ENCODE data around the gene KRTAP5-10.
"Not testable (repeated sequence)": the region's sequence is repeated elsewhere in the genome, so short reads cannot be mapped to it uniquely, and the experiment has no call there.

Gene KRTAP5-10

DNA sequence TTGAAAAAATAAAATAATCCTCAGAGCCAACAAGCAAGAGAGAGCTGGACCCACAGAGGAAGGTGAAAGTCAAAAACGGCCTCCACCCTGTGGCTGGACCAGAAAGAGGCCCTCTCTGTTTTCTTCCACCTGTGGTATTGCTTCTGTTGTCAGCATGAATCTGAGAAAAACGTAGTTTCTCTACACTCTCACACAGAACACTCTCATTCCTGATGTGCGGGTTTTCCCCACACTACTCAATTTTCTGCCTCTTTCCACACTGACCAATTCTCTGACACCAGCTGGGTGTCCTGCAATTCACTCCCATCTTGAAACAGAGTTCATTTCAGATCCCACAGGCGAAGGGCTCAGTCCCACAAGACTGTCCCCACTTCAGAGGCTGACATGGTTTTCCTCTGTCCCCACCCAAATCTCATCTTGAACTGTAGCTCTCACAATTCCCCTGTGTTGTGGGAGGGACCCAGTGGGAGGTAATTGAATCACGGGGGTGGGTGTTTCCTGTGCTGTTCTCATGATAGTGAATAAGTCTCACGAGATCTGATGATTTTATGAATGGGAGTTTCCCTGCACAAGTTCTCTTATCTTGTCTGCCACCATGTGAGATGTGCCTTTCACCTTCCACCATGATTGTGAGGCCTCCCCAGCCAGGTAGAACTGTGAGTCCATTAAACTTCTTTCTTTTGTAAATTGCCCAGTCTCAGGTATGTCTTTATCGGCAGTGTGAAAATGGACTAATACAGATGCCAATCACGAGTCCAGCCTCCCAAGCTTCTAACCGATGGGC lies 24.6 kb upstream of the KRTAP5-10 start:
- H3K14ac ChIP-seq (ENCODE audit: low read length); H3K79me2 ChIP-seq (ENCODE audit: control insufficient read depth, insufficient read depth, low read length, poor library complexity); H4K12ac ChIP-seq (ENCODE audit: low read depth, low read length); H3K4me2 ChIP-seq (ENCODE audit: low read length); H3K4me3 ChIP-seq (ENCODE audit: low read depth, low read length); H3K36me3 ChIP-seq (ENCODE audit: control insufficient read depth in 1 of 2, insufficient read depth in 2 of 2, low read length in 2 of 2); H3K9ac ChIP-seq (ENCODE audit: low read length); H3K18ac ChIP-seq (ENCODE audit: low read length); H4K8ac ChIP-seq (ENCODE audit: low read depth, low read length); H3K79me1 ChIP-seq (ENCODE audit: low read length); H2BK120ac ChIP-seq (ENCODE audit: insufficient read depth, low read length, poor library complexity); H2BK5ac ChIP-seq (ENCODE audit: low read depth, low read length, poor library complexity); H3K9me3 ChIP-seq (ENCODE audit: insufficient read depth, low read depth, low read length); H2BK12ac ChIP-seq (ENCODE audit: low read length); H2AFZ ChIP-seq (ENCODE audit: insufficient read depth, low read length, poor library complexity); H3K23ac ChIP-seq (ENCODE audit: low read length); H3K4me1 ChIP-seq (ENCODE audit: control insufficient read depth in 1 of 2, insufficient read depth in 2 of 2, low read length in 2 of 2); H3K27me3 ChIP-seq (ENCODE audit: insufficient read depth, low read length); DNase-seq; H2AK5ac ChIP-seq (ENCODE audit: low read length); H3K27ac ChIP-seq (ENCODE audit: low read depth, low read length); H3K4ac ChIP-seq (ENCODE audit: low read depth, low read length); H4K91ac ChIP-seq (ENCODE audit: low read depth, low read length): not testable (repeated sequence)
- WGBS (ENCODE audit: extremely low coverage, insufficient coverage, insufficient read length) = no CpG with 5 or more reads among the region's 9 CpGs

DNA sequence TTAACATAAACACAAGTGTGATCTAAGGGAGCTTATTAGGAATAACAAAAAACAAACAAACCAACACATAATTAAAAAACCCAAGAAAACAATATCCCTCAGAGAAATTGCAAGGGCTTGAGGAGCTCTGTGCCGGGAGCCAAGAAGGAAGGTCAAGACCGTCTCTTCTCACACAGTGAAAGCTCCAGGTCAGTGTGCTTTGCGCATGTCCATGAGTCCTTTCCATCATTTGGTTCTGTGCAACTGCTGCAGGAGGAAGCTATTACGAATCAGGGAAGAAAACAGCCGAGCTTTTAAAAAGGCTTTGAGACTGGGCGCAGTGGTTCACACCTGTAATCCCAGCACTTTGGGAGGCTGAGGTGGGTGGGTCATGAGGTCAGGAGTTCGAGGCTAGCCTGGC lies 23.0 kb upstream of the KRTAP5-10 start:
- Histone ChIP-seq H3K18ac (ENCODE audit: low read length) (no peak overlapping the region), H2BK120ac (ENCODE audit: insufficient read depth, low read length, poor library complexity) (no peak overlapping the region), H2BK12ac (ENCODE audit: low read length) (no peak overlapping the region), H3K4ac (ENCODE audit: low read depth, low read length) (no peak overlapping the region), H2BK5ac (ENCODE audit: low read depth, low read length, poor library complexity) (no peak overlapping the region), H3K14ac (ENCODE audit: low read length) (no peak overlapping the region), H4K91ac (ENCODE audit: low read depth, low read length) (no peak overlapping the region), H3K4me3 (ENCODE audit: low read depth, low read length) (no peak overlapping the region), H3K27ac (ENCODE audit: low read depth, low read length) (no peak overlapping the region), H3K9me3 (ENCODE audit: insufficient read depth, low read depth, low read length) (peaks cover 1% of the 10 kb centered on the region), H3K9ac (ENCODE audit: low read length) (no peak overlapping the region), H3K4me2 (ENCODE audit: low read length) (no peak overlapping the region), H4K12ac (ENCODE audit: low read depth, low read length) (no peak overlapping the region), H3K79me1 (ENCODE audit: low read length) (no peaks in the 10 kb centered on the region), H3K36me3 (ENCODE audit: control insufficient read depth in 1 of 2, insufficient read depth in 2 of 2, low read length in 2 of 2) (no peaks in the 10 kb centered on the region), H4K8ac (ENCODE audit: low read depth, low read length) (no peak overlapping the region), H3K4me1 (ENCODE audit: control insufficient read depth in 1 of 2, insufficient read depth in 2 of 2, low read length in 2 of 2) (no peaks in the 10 kb centered on the region), H2AFZ (ENCODE audit: insufficient read depth, low read length, poor library complexity) (no peak overlapping the region), H3K27me3 (ENCODE audit: insufficient read depth, low read length) (no peaks in the 10 kb centered on the region), H3K79me2 (ENCODE audit: control insufficient read depth, insufficient read depth, low read length, poor library complexity) (no peaks in the 10 kb centered on the region), H2AK5ac (ENCODE audit: low read length) (no peak overlapping the region), H3K23ac (ENCODE audit: low read length) (no peak overlapping the region)
- DNase-seq = no peak
- WGBS (ENCODE audit: extremely low coverage, insufficient coverage, insufficient read length) = no CpG with 5 or more reads among the region's 7 CpGs

DNA sequence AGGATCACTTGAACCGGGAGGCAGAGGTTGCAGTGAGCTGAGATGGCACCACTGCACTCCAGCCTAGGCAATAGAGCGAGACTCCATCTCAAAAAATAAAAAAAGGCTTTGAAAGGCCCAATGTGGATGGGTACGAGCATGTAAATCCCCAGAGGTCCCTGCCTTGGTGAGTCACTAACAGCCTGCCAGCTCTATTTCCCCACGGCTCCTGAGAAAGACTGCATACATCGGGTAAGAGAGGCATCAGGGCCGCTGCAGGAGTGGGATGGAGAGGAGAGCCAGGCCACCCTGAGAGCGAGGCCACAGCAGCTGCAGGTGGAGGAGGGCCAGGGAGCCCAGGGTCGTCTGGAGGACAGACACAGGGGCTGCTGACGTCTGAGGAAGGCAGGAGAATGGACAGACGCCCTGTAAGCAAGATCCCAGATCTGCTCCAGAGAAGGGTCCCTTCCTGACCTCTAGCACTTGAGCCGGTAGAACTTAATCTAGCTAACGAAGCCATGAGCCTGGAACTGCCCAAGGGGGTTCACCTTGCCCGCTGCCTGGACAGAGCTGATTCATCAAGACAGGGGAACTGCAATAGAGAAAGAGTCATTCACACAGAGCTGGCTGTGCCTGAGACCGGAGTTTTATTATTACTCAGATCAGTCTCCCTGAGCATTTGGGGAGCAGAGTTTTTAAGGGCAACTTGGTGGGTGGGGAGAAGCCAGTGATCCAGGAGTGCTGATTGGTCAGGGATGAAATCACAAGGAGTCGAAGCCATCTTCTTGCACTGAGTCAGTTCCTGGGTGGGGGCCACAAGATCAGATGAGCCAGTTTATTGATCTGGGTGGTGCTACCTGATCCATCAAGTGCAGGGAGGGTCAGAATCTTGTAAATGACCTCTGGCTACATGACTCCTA lies 22.2 kb upstream of the KRTAP5-10 start:
- H2AK5ac ChIP-seq (ENCODE audit: low read length) = no peak overlapping the region
- H2BK5ac ChIP-seq (ENCODE audit: low read depth, low read length, poor library complexity) = no peak overlapping the region
- H3K9ac ChIP-seq (ENCODE audit: low read length) = no peak overlapping the region
- H4K12ac ChIP-seq (ENCODE audit: low read depth, low read length) = no peak overlapping the region
- WGBS (ENCODE audit: extremely low coverage, insufficient coverage, insufficient read length) = no CpG with 5 or more reads among the region's 15 CpGs
- H2AFZ ChIP-seq (ENCODE audit: insufficient read depth, low read length, poor library complexity) = no peak overlapping the region
- no peak overlapping the region for H3K23ac ChIP-seq (ENCODE audit: low read length)
- H3K14ac ChIP-seq (ENCODE audit: low read length) = no peak overlapping the region
- H3K4me1 ChIP-seq (ENCODE audit: control insufficient read depth in 1 of 2, insufficient read depth in 2 of 2, low read length in 2 of 2) = no peaks in the 10 kb centered on the region
- H4K91ac ChIP-seq (ENCODE audit: low read depth, low read length) = no peak overlapping the region
- no peak overlapping the region for H3K27ac ChIP-seq (ENCODE audit: low read depth, low read length)
- DNase-seq = peak in 1 of 2 donors; percentile 9
- H2BK12ac ChIP-seq (ENCODE audit: low read length) = no peak overlapping the region
- peaks cover 4% of the 10 kb centered on the region for H3K9me3 ChIP-seq (ENCODE audit: insufficient read depth, low read depth, low read length)
- no peak overlapping the region for H4K8ac ChIP-seq (ENCODE audit: low read depth, low read length)
- no peaks in the 10 kb centered on the region for H3K79me2 ChIP-seq (ENCODE audit: control insufficient read depth, insufficient read depth, low read length, poor library complexity)
- no peaks in the 10 kb centered on the region for H3K36me3 ChIP-seq (ENCODE audit: control insufficient read depth in 1 of 2, insufficient read depth in 2 of 2, low read length in 2 of 2)
- no peak overlapping the region for H2BK120ac ChIP-seq (ENCODE audit: insufficient read depth, low read length, poor library complexity)
- no peak overlapping the region for H3K4me3 ChIP-seq (ENCODE audit: low read depth, low read length)
- no peak overlapping the region for H3K4ac ChIP-seq (ENCODE audit: low read depth, low read length)
- no peaks in the 10 kb centered on the region for H3K27me3 ChIP-seq (ENCODE audit: insufficient read depth, low read length)
- H3K4me2 ChIP-seq (ENCODE audit: low read length) = no peak overlapping the region
- H3K18ac ChIP-seq (ENCODE audit: low read length) = no peak overlapping the region
- H3K79me1 ChIP-seq (ENCODE audit: low read length) = no peaks in the 10 kb centered on the region

DNA sequence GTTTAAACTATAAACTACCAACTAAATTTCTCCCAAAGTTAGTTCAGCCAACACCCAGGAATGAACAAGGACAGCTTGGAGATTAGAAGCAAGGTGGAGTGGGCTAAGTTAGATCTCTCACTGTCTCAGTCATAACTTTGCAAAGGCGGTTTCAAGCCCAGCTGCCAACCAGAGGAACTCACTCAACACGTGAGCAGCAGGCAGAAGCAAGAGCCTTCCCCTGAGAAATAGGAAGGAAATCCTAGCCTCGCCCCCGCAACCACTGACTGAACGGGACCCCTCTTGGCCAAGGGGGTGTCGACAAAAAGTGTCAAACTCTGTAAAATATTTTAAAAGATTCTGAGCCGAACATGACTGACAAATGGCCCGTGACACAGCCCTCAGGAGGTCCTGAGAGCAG lies 21.5 kb upstream of the KRTAP5-10 start:
- no peak for DNase-seq
- Histone ChIP-seq H3K14ac (ENCODE audit: low read length) (no peak overlapping the region), H3K79me2 (ENCODE audit: control insufficient read depth, insufficient read depth, low read length, poor library complexity) (no peaks in the 10 kb centered on the region), H3K27me3 (ENCODE audit: insufficient read depth, low read length) (no peaks in the 10 kb centered on the region), H2BK120ac (ENCODE audit: insufficient read depth, low read length, poor library complexity) (no peak overlapping the region), H3K4me3 (ENCODE audit: low read depth, low read length) (no peak overlapping the region), H4K91ac (ENCODE audit: low read depth, low read length) (no peak overlapping the region), H2AK5ac (ENCODE audit: low read length) (no peak overlapping the region), H3K36me3 (ENCODE audit: control insufficient read depth in 1 of 2, insufficient read depth in 2 of 2, low read length in 2 of 2) (no peaks in the 10 kb centered on the region), H2BK5ac (ENCODE audit: low read depth, low read length, poor library complexity) (no peak overlapping the region), H3K9ac (ENCODE audit: low read length) (no peak overlapping the region), H4K8ac (ENCODE audit: low read depth, low read length) (no peak overlapping the region), H2BK12ac (ENCODE audit: low read length) (no peak overlapping the region), H4K12ac (ENCODE audit: low read depth, low read length) (no peak overlapping the region), H3K27ac (ENCODE audit: low read depth, low read length) (no peak overlapping the region), H3K9me3 (ENCODE audit: insufficient read depth, low read depth, low read length) (peaks cover 4% of the 10 kb centered on the region), H3K23ac (ENCODE audit: low read length) (no peak overlapping the region), H3K4ac (ENCODE audit: low read depth, low read length) (no peak overlapping the region), H3K4me1 (ENCODE audit: control insufficient read depth in 1 of 2, insufficient read depth in 2 of 2, low read length in 2 of 2) (no peaks in the 10 kb centered on the region), H3K4me2 (ENCODE audit: low read length) (no peak overlapping the region), H3K79me1 (ENCODE audit: low read length) (no peaks in the 10 kb centered on the region), H3K18ac (ENCODE audit: low read length) (no peak overlapping the region), H2AFZ (ENCODE audit: insufficient read depth, low read length, poor library complexity) (no peak overlapping the region)
- WGBS (ENCODE audit: extremely low coverage, insufficient coverage, insufficient read length) = no CpG with 5 or more reads among the region's 8 CpGs

Data from trophoblast cell (in vitro differentiated cells and primary cell).